NB4 (cell line): ENCODE results near the gene NUP107.

Experiments
- DNase-seq: peaks from one replicate; pipeline ENCODE4 v3.0.0; 2010; ENCODE audit warnings: low read depth
- H3K4me3 ChIP-seq: one replicate; pipeline ENCODE4 v1.5.1; 2011; ENCODE audit warnings: mild to moderate bottlenecking, low read depth, low read length, moderate library complexity
- MYC ChIP-seq: IDR thresholded peaks from 2 replicates; pipeline ENCODE4 v1.6.1; 2011; ENCODE audit warnings: low read depth, low read length
- POLR2A ChIP-seq: IDR thresholded peaks from 2 replicates; pipeline ENCODE4 v1.6.1; 2011; ENCODE audit warnings: mild to moderate bottlenecking; ENCODE audit not compliant: insufficient read length; ENCODE audit errors: extremely low read depth
- TF ChIP-seq, protein P1 (sequence below): IDR thresholded peaks from 2 replicates; pipeline ENCODE4 v1.6.1; 2011; ENCODE audit warnings: low read depth, low read length
- TF ChIP-seq, protein P2 (sequence below): IDR thresholded peaks from one replicate; pipeline ENCODE4 v1.5.1; 2012; ENCODE audit warnings: low read depth, low read length

Gene NUP107

DNA sequence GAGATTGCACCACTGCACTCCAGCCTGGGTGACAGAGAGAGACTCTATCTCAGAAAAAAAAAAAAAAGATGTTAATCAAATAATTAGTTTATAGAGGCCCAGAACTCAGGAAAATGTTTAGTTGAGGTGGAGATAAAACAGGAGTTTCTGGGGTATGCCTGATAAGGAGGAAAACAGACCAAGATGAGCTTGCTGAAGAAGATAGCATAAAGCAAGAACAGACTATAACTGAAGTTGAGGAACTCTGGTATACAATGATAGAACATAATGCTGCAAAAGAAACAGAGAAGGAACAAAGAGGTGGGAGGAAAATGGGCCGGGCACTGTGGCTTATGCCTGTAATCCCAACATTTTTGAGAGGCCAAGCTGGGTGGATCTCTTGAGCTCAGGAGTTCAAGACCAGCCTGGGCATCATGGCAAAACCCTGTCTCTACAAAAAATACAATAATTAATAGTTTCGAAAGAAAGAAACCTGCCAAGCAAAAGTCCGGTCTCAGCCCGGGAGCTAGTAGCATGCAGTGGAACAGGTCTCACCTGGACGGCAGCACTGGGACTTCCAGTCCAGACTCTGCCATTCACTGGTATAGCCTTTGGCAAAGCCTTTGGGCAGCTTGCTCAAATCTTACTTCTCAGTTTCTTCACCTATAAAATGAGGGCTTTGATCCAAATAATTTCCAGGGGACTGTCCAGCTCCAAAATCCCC lies 84.6 kb downstream of the NUP107 start:
- no peak overlapping the region for H3K4me3 ChIP-seq
- TF ChIP-seq MYC: no peak
- TF ChIP-seq, protein P1, sequence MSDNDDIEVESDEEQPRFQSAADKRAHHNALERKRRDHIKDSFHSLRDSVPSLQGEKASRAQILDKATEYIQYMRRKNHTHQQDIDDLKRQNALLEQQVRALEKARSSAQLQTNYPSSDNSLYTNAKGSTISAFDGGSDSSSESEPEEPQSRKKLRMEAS: no peak
- TF ChIP-seq, protein P2, sequence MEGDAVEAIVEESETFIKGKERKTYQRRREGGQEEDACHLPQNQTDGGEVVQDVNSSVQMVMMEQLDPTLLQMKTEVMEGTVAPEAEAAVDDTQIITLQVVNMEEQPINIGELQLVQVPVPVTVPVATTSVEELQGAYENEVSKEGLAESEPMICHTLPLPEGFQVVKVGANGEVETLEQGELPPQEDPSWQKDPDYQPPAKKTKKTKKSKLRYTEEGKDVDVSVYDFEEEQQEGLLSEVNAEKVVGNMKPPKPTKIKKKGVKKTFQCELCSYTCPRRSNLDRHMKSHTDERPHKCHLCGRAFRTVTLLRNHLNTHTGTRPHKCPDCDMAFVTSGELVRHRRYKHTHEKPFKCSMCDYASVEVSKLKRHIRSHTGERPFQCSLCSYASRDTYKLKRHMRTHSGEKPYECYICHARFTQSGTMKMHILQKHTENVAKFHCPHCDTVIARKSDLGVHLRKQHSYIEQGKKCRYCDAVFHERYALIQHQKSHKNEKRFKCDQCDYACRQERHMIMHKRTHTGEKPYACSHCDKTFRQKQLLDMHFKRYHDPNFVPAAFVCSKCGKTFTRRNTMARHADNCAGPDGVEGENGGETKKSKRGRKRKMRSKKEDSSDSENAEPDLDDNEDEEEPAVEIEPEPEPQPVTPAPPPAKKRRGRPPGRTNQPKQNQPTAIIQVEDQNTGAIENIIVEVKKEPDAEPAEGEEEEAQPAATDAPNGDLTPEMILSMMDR: no peak
- TF ChIP-seq POLR2A: no peak
- DNase-seq: no peak

DNA sequence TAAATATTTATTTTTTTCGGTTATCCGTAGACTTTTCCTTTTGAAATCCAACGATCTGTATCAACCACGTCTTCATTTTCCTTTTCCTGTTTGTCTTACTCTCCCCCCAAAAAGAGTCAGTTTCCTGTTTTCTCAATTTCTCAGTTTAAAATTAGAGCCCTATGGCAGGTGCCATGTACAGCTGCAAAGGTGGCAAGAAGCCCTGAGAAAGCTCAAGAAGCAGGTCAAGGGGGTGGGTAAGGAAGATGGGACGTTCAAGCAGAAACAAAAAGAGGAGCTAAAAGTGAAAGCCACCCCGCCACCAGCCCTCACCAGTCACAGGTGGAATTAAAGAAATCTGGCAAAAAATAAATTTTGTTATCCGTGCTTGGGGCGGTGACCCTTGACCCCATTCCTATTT lies 85.9 kb downstream of the NUP107 start:
- TF ChIP-seq, protein P1: no peak
- TF ChIP-seq MYC (no peak), POLR2A (no peak)
- TF ChIP-seq, protein P2: no peak
- no peak for DNase-seq
- H3K4me3 ChIP-seq: no peak overlapping the region

DNA sequence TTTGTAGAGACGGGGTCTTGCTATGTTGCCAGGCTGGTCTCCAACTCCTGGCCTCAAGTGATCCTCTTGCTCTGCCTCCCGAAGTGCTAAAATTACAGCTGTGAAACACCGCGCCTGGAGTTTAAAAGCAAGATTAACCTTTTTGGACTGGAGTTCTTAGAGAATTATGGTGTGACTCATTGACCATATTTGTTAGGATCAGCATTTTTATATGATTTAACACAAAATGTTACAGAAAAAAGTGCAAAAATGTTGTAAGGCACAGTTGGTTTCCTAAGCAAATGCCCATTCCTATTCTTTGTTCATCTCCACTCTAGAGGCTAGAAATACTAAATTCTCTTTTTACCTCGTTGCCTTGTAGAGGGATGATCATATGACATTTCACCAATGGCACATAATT lies 86.8 kb downstream of the NUP107 start:
- H3K4me3 ChIP-seq: no peak overlapping the region
- no peak for DNase-seq
- TF ChIP-seq MYC (no peak), POLR2A (no peak)
- TF ChIP-seq, protein P2: no peak
- TF ChIP-seq, protein P1: no peak

DNA sequence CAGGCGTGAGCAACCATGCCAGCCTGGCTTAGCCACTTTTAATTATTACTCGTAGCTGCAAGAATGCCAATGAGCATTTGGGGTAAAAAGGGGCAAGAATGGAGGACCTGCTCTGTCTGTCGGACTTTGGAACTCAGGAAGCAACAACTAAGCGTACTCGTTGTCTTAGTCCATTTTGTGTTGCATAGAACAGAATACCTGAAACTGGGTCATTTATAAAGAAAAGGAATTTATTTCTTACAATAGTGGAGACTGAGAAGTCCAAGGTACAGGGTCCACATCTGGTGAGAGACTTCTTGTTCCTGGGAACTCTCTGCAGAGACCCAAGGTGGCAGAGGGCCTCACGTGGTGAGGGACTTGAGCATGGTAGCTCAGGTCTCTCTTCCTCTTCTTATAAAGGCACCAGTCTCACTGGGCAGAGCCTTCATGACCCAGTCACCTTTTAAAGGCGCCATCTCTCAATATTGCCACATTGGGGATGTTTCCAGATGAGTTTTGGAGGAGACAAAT lies 88.4 kb downstream of the NUP107 start:
- DNase-seq: no peak
- TF ChIP-seq POLR2A: no peak
- TF ChIP-seq, protein P1: no peak
- TF ChIP-seq, protein P2: no peak
- no peak for TF ChIP-seq MYC

DNA sequence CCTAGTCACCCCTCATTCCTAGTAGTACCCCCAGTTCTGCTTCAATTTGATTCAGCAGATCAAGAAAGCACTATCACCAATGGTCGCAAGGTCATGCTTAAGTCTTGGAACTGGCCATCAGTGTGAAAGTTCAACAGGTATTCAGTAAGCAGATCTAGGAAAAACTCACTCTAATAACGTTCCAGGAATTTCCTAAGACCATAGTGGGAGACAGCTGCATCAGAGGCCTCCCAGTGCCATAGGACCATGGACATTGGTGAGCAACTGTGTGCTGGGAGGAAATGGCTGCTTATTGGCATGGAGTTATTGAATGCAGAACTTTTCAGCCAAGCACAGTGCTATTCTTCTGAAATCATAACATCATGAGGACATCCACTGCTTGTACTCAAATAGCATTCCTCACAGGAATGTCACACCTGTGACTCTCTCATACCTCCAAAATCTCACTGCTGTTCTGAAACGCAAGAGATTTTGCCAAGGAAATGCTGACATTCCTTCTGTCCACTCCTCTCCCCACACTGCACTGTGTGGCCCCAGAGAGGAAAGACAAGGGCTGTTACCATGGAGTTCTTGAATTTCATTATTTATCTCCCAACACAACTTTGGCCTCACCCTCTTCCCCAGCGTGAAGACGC lies 90.3 kb downstream of the NUP107 start:
- H3K4me3 ChIP-seq: no peak overlapping the region
- no peak for DNase-seq
- TF ChIP-seq MYC (no peak), POLR2A (no peak)
- TF ChIP-seq, protein P2: no peak
- TF ChIP-seq, protein P1: no peak

More for the DNA sequence above, 88.4 kb downstream of the NUP107 start:
- no peak overlapping the region for H3K4me3 ChIP-seq
